Upper lobe of left lung (tissue), 6 donors: ENCODE measurements around the gene NHLRC4. TPM values are rescaled to one million over a fixed set of nuclear protein-coding genes. Genes with fewer than 3 reads are reported as not detected.

ENCODE experiments used
- ATAC-seq, 2 donors: fragments of 200-7000 bp; cut with Tn5 transposase; one replicate each; pipeline ENCODE4 v1.9.1; 2022; ENCODE audit warnings: mild to moderate bottlenecking in 2 of 2, moderate library complexity in 2 of 2; ENCODE audit not compliant: low FRiP score in 2 of 2
- DNase-seq, 2 donors: peaks; one replicate each; pipeline ENCODE4 v3.0.0-alpha.2; 2019 to 2020
- H3K27ac ChIP-seq, 4 donors: fragments of 200-600 bp; sonication (generic); one replicate each; pipeline ENCODE4 v1.5.1; 2016 to 2019
- H3K27me3 ChIP-seq, 4 donors: fragments of 200-600 bp; sonication (generic); one replicate each; pipeline ENCODE4 v1.5.1; 2017 to 2019
- H3K36me3 ChIP-seq, 4 donors: fragments of 200-600 bp; sonication (generic); one replicate each; pipeline ENCODE4 v1.5.1; 2016 to 2019
- H3K4me1 ChIP-seq, 4 donors: fragments of 200-600 bp; sonication (generic); one replicate each; pipeline ENCODE4 v1.5.1; 2018 to 2019
- H3K4me3 ChIP-seq, 4 donors: fragments of 200-600 bp; sonication (generic); one replicate each; pipeline ENCODE4 v1.5.1; 2017 to 2019; ENCODE audit warnings: mild to moderate bottlenecking in 2 of 4, moderate library complexity in 1 of 4
- H3K9me3 ChIP-seq, 4 donors: fragments of 200-600 bp; sonication (generic); one replicate each; pipeline ENCODE4 v1.5.1; 2018 to 2019
- EP300 ChIP-seq, 4 donors: sonication (generic); formaldehyde crosslinking; IDR thresholded peaks; one replicate each; pipeline ENCODE4 v1.5.1; 2017; ENCODE audit warnings: antibody characterized with exemption in 4 of 4, control low read depth in 2 of 4
- POLR2A ChIP-seq, 4 donors: fragments of 450-650 bp; IDR thresholded peaks; one replicate each; pipeline ENCODE4 v1.5.1; 2016 to 2017; ENCODE audit warnings: antibody characterized with exemption in 4 of 4, mild to moderate bottlenecking in 2 of 4
- POLR2AphosphoS5 ChIP-seq, 2 donors: sonication (generic); formaldehyde crosslinking; IDR thresholded peaks; one replicate each; pipeline ENCODE4 v1.5.1; 2017; ENCODE audit warnings: antibody characterized with exemption in 2 of 2
- WGBS, 2 donors: methylation state at CpG; one replicate each; pipeline ENCODE4 v1.1.5; 2017 to 2018; 5-methylcytosine and 5-hydroxymethylcytosine counted together
- total RNA-seq, 6 donors: library from RNA; depleted of rRNA in 4 of 6; stranded (reverse); fragments of >200 nt in 4 of 6; gene quantifications; one replicate each; pipeline versions ENCODE4 v1.1.0 to v1.2.1, GENCODE V29; 2016 to 2021
- TF ChIP-seq, protein P1 (sequence below), 6 experiments: fragments of 450-650 bp in 4 of 6; fragments of 200-600 bp in 2 of 6; sonication (generic) in 2 of 6; IDR thresholded peaks; one replicate each; pipeline ENCODE4 v1.5.1; 2016 to 2019; ENCODE audit warnings: antibody characterized with exemption in 6 of 6
- donor health status: DM: no; HTN: no; CAD: no; lungs with moderate emphysema.
- donor health status: DM: no; HTN: yes; CAD: no; lungs with severe emphysema.

The NHLRC4 gene
- total RNA-seq, 6 donors from 2014 or later = 1.2 to 7.8 (median 3.3) TPM

DNA sequence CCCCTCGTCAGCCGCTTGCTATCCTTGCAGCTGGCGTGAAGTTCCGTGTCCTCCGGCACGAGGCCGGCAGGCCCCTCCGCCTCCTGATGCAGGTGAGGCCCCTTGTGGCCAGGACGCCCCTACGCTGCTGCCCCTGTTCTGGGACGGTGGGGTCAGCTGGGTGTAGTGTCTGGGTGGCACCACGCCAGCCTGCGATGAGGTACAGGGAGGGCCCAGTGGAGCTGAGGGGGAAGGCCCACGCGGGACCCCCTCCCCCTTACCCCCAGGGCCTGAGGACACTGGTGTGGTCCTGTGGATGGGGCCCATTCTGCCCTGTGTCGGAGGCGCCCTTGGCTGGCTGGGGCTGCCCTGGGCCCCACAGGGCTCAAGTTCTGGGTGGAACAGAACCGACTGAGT lies 15.4 kb downstream of the NHLRC4 start:
- no peaks in the 10 kb centered on the region for H3K27me3 ChIP-seq
- ATAC-seq = no peak
- no peak overlapping the region for H3K4me3 ChIP-seq
- H3K27ac ChIP-seq = no peak overlapping the region
- no peaks in the 10 kb centered on the region for H3K9me3 ChIP-seq
- peaks cover 0 to 15% (median 7%) of the 10 kb centered on the region in 4 donors for H3K36me3 ChIP-seq
- peaks cover 8 to 16% (median 14%) of the 10 kb centered on the region in 4 donors for H3K4me1 ChIP-seq
- peak in 1 of 2 donors; percentile 75 for DNase-seq
- TF ChIP-seq, protein P1, sequence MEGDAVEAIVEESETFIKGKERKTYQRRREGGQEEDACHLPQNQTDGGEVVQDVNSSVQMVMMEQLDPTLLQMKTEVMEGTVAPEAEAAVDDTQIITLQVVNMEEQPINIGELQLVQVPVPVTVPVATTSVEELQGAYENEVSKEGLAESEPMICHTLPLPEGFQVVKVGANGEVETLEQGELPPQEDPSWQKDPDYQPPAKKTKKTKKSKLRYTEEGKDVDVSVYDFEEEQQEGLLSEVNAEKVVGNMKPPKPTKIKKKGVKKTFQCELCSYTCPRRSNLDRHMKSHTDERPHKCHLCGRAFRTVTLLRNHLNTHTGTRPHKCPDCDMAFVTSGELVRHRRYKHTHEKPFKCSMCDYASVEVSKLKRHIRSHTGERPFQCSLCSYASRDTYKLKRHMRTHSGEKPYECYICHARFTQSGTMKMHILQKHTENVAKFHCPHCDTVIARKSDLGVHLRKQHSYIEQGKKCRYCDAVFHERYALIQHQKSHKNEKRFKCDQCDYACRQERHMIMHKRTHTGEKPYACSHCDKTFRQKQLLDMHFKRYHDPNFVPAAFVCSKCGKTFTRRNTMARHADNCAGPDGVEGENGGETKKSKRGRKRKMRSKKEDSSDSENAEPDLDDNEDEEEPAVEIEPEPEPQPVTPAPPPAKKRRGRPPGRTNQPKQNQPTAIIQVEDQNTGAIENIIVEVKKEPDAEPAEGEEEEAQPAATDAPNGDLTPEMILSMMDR (IDR thresholded peaks at IDR 0.05) = no peak
- no peak for TF ChIP-seq EP300 (IDR thresholded peaks at IDR 0.05)
- 91 to 97% methylated on average over 4 to 6 of the region's 18 CpGs for WGBS, 2 donors

DNA sequence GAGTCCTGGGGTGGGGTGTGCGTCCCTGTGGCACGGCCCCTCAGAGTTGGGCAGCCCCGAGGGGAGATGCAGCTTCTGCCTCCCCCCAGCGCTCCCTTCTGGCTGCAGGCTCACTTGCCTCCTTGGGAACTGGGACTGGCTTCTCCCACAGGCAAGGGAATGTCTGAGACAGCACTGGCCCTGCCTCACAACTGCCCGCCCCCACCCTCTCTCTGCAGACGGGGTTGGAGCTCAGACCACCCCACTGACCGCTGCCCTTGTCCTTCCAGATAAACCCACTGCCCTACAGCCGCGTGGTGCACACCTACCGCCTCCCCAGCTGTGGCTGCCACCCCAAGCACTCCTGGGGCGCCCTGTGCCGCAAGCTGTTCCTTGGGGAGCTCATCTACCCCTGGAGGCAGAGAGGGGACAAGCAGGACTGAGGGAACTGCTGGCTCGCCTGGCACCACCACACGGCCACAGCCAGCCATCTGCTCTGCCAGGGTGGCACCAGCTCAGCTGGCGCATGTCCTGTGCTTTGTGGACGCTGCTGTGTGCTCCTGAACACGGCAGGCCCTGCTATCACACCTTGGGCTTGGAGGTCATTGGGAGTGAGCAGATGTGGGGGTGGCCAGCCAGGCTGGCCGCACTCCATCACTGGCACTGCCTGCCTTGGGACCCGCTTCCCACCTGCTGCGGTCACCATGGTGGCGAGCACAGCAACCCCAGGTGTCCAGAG lies 16.0 kb downstream of the NHLRC4 start:
- H3K4me1 ChIP-seq = peaks cover 14 to 22% (median 19%) of the 10 kb centered on the region in 4 donors
- TF ChIP-seq POLR2AphosphoS5 (IDR thresholded peaks at IDR 0.05) (no peak), EP300 (IDR thresholded peaks at IDR 0.05) (no peak), POLR2A (IDR thresholded peaks at IDR 0.05) (no peak)
- TF ChIP-seq, protein P1 (IDR thresholded peaks at IDR 0.05) = no peak
- no peak overlapping the region for H3K27ac ChIP-seq
- no peaks in the 10 kb centered on the region for H3K27me3 ChIP-seq
- H3K4me3 ChIP-seq = no peak overlapping the region
- ATAC-seq (no peak), DNase-seq (peak in 1 of 2 donors; percentile 69)
- H3K9me3 ChIP-seq = no peaks in the 10 kb centered on the region
- WGBS, 2 donors = 87 to 91% methylated on average over 3 to 16 of the region's 21 CpGs
- peaks cover 0 to 15% (median 7%) of the 10 kb centered on the region in 4 donors for H3K36me3 ChIP-seq

DNA sequence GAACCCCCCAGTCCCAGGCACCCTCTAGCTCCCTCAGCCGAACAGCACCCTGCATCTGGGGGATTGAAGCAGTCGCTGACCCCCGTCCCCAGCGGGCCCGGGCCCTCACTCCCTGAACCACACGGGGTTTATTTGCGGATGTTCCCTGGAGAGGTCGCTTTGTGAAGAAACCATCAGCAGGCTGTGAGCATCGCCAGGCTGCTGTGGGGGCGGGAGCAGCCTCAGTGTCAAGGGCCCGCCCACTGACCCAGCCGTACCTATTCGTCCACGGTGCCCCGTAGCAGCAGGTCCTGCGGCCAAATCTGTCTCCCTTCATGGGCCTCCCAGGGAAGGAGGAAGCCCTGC lies 16.6 kb downstream of the NHLRC4 start:
- H3K4me1 ChIP-seq = peaks cover 20 to 28% (median 26%) of the 10 kb centered on the region in 4 donors
- no peaks in the 10 kb centered on the region for H3K9me3 ChIP-seq
- no peak overlapping the region for H3K4me3 ChIP-seq
- no peak for TF ChIP-seq POLR2AphosphoS5 (IDR thresholded peaks at IDR 0.05)
- no peak for TF ChIP-seq POLR2A (IDR thresholded peaks at IDR 0.05)
- TF ChIP-seq, protein P1 (IDR thresholded peaks at IDR 0.05) = no peak
- 73% methylated on average over 16 of the region's 16 CpGs; no CpG with 5 or more reads in 1 of the 2 donors for WGBS, 2 donors
- peaks cover 0 to 15% (median 7%) of the 10 kb centered on the region in 4 donors for H3K36me3 ChIP-seq
- no peak for ATAC-seq
- H3K27me3 ChIP-seq = no peaks in the 10 kb centered on the region
- H3K27ac ChIP-seq = no peak overlapping the region
- DNase-seq = peak in 1 of 2 donors; percentile 77

DNA sequence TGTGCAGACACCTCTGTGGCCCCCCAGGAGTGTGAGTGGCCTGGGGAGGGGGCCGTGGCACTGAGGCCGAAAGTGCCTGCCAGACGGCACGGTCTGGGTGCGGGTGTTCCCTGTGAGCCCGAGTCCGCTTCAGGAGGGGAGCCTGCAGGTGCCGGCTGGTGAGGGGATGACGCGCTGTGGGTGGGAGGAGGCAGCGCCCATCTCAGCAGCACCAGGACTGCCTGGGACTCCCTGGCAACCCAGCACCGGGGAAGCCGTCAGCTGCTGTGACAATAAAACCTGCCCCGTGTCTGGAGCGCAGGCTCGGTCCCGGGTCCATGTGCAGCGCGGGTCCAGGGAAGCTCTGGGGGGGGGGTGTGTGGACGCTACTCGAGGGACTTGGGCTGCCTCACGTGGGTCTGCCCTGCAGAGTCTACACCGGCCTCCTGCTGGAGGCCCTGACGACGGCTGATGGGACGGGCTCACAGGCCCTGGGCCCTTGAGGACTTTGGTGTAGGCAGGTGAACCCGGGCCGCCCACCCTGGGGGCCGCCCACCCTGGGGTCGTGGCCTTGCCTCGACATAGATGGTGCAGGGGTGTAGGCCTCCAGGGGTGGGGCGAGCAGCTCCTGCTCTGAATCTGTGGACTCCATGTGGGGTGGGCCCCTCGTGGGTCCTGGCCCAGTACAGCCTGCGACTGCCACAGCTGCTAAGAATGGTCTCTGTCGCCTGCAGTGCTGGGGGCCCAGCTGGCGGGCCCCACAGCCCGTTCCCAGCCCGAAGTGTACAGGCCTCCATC lies 17.2 kb downstream of the NHLRC4 start:
- peak in 1 of 2 donors; percentile 77 for DNase-seq
- Histone ChIP-seq H3K4me3 (no peak overlapping the region), H3K9me3 (no peaks in the 10 kb centered on the region), H3K4me1 (peaks cover 16 to 26% (median 22%) of the 10 kb centered on the region in 4 donors), H3K27ac (no peak overlapping the region), H3K27me3 (no peaks in the 10 kb centered on the region), H3K36me3 (peaks cover 0 to 15% (median 7%) of the 10 kb centered on the region in 4 donors)
- no peak for ATAC-seq
- TF ChIP-seq, protein P1 (IDR thresholded peaks at IDR 0.05) = no peak
- TF ChIP-seq POLR2A (IDR thresholded peaks at IDR 0.05) (no peak), POLR2AphosphoS5 (IDR thresholded peaks at IDR 0.05) (no peak), EP300 (IDR thresholded peaks at IDR 0.05) (no peak)
- 59% methylated on average over 16 of the region's 38 CpGs; no CpG with 5 or more reads in 1 of the 2 donors for WGBS, 2 donors
